NCI-H446 treated with DMSO at 0.1 percent for 48 hours (cell line): ENCODE data around the gene HOXA7.

Experiments used
- DNase-seq: peaks from one replicate; lab custom pipeline; 2025; lab: John Stamatoyannopoulos, UW

HOXA7 gene

DNA sequence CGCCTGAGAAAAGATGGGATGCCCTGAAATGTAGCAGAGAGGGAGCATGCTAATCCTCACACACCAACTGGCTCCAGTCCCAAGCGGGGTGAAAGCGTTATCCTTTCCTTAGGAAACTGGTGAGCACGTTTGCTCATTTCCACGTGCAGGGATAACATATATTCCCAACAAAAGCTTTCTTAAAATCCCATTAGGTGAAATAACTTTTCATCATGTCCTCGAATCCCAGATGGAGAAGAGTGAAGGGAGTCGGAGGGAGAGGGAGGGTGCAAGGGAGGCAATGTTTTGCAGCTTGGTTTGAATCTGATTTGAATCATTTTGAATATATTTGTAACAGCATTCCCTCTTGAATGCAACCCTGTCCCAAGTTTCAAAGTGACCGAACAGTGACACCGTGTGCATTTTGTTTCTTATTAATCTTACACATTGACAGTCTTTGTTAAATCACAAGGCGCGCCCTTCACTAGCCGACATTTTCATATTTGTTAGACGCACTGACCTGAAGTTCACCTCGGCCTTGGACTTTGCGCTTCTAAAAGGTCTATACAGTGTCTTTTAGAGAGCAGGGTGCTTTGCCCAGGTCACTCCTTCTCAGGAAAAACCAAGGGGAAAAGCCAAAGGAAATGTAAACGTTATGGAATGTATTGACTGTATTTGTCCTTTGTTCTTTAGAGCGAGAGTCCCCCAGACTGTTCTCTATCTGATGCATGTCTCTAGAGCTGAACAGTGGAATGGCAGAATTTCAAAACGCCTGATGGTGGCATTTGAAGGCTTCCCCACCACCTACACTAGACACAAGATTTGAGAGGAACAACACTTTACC is 22.9 kb downstream of the HOXA7 start:
- no peak for DNase-seq

DNA sequence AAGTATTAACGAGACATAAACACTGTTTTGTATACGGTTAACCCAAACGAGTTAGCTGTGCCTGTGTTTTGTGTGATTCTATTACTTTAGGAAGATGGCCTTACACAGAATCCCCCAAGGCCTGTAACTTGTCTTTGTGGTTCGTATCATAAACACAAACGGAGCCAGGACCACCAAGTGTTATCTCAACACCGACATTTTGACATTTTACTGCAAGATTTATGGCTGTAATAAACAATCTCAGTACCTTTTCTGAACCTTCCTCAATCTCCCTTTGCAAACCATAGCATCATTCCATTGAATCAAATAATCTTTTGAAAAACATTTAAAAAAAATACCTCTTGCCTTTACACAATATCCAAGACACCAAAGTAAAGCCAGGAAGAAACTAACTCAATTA is 23.5 kb downstream of the HOXA7 start:
- no peak for DNase-seq

DNA sequence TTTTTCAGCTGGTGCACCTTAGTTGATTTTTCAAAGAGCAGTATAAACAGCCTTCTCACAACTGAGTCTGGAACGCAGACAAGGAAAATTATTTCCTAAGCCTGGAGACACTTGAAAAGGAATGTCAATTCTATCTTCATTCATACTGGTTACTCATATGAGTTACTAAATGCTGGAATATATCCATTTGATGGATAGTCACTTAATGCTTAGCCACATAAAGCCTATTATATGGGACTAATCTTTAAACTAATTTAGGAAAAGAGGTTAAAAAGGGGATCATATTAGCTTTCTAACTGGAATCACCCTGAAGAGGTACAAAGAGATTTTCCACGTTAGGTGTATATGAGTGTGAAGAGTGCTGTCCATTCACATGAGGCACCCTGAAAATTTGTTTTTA is 24.3 kb downstream of the HOXA7 start:
- DNase-seq, result no peak

DNA sequence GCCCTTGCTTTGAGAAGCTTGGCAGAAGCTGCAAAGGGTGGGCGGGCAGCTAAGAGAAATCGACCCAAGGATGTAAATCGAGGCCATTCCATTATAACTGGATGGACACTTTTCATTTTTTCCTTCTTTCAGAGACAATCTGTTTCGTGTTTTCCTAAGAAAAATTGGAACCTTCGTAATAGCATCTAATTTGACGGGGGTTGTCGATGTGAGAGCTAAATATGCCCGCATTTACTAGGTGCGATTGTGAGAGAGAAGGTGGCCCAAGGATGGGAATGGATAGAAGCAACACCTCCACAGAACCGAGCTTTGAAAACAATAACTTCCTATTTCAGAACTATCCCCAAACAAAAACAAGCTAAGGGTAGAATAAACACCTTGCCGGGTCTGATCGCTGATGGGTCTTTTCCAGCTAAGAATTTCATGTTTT is 25.1 kb downstream of the HOXA7 start:
- no peak for DNase-seq

DNA sequence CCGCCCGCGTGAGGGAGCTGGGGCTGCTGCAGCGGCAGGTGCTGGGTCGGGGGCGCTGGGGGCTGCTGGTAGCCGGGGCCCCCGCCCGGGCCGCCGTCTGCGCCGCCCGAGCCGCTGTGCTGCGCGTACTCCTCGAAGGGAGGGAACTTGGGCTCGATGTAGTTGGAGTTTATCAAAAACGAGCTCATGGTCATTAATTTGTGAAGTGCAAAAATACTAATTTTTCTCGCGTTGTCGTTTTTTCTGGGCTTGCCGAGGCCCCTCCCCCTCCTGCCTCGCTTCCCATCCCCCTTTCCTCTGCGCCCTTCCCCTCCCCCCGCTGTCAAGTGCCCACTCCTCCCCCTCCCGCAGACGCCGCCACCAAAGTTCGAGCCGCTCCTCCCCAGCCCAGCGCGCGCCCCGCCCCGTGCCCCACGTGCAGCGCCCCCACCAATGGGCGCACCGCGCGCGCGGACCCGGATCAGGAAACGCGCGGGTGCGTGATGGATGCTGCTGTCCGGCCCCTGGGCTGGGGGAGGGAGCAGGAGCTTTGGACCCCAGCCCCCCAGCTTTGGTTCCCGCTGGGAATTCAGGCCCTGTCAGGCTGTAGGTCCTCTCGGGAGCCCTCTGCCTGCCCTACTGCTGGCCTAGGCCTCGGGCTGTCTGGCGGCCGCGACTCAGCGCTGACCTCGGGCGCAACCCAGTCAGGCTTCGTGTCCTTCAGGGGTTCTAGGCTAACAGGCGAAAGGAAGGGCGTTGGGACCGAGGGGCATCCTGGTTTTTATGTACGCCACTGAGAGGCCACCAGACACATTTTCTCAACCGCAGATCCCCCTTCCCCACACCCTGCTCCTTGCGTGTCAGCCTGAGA is 25.7 kb downstream of the HOXA7 start, which contains the start of gene HOXA4:
Gene HOXA4 (minus strand): TSS at position 218 of the 850 bp plus-strand sequence. CDS start 24 bp downstream, at position 194.
- DNase-seq, result no peak

DNA sequence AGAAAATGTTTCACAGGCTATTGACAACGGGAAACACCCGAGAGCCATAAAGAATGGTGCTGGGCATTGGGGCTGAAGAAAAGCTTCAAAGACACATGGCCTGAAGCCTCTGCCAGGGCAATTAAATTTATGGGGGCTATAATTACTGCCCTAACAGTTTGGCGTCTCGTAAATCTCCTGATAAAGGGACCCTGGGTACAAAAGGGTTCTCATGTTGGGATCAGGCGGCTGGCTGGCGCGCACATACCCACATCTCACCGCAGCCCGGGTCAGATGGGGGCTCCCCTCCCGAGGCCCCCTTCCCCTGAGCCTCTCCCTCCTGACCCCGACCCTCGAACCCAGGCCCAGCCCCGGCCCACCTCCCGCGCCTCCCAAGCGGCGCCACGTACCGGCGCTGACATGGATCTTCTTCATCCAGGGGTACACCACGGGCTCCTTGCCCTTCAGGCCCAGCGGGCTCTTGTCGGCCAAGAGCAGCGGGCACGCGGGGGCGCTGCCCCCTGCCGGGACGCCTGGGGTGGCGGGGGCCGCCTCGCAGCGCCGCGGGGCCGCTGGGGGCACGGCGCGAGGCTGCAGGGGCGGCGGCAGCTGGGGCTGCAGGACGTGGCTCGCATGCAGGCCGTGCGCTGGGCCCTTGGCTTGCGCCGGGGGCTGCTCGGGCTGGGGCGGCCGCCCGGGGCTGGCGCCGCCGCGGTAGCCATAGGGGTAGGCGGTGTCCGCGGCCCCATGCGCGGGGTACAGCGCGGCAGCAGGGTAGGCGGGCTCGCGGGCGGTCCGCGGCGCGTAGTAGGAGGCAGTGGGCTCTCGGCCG is 26.5 kb downstream of the HOXA7 start:
- DNase-seq, result no peak

DNA sequence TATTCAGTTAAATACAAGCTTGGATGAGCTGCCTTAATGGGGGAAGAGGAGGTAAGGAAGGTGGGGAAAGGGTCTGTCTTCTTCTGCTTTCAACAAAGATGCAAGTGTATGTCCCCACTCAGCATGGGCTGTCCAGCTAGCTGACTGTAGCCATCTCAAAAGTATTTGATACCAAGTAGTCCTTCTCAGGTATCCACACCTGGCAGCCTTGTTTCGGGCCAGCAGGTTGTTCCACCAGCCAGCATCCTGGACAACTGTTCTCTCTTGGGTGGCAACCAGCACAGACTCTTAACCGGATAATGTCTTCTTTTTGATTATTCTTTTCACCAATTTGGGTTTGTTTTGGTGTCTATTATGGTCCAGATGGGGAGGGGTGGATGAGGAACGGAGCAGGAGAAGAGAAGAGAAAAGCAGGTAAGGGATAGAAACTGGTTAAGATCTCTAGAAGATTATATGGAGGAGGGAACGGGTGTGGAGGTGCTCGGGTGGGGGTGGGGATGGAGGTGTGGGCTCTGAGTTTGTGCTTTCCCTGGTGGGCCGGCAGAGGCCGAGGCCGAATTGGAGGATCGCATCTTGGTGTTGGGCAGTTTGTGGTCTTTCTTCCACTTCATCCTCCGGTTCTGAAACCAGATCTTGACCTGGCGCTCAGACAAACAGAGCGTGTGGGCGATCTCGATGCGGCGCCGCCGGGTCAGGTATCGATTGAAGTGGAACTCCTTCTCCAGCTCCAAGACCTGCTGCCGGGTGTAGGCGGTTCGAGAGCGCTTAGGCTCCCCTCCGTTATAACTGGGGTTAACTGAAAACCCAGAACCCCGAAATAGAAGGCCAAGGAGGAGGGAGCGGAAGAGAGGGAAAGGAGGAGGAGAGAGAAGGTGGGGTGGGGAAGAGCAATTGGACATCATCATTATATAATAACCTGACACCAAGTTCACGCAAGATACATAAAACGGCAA is 27.4 kb downstream of the HOXA7 start:
- DNase-seq, result no peak

DNA sequence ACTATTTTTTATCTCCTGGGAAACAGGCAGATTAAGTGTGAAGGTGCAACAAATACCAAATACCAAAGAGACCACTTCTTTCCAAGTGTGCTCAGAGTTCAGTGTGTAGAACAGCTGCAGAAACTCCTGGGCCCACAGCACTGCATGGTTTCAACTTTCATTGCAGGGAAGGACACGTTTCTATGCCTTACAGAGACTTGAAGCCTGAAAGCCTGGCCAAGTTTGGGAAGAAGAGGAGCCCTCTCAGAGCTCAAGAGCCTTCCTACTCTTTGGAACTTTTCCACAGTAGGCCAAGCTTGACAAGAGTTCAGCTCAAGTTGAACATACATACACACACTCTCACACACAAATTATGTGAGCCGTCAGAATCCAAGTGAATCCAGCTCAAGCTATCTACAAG is 28.4 kb downstream of the HOXA7 start:
- no peak for DNase-seq

DNA sequence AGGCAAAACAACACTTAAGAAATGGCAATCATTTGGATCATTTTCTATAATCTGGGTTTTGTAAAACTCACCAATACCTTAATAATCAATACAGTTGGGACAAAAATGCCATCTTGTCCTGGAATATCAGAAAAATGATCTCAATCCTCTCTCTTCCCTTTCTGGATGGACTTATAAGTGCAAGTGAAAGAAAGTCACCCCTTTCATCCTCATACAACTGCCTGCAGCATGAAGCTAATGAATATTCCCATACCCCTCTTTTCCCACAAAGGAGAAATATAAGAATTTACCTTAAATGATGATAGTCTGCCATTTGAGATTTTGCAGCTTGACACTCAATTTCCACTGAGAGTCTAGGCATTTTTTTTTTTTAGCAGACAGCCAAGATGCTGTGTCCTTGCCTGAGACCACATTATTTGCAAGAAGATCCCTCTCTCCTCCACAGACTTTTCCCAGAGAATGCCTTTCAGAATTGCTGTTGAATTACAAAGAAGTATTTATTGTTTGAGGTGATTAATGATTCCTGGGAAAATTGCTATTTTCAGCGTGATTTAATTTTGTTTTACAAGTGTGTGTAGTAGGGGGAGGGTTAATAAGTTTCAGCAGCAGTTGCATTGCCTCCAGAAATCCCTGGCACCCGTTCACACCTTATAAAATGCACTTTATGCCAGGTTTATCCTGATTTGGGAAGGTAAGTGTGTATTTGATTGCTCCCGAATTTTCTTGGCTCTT is 29.7 kb downstream of the HOXA7 start:
- no peak for DNase-seq

DNA sequence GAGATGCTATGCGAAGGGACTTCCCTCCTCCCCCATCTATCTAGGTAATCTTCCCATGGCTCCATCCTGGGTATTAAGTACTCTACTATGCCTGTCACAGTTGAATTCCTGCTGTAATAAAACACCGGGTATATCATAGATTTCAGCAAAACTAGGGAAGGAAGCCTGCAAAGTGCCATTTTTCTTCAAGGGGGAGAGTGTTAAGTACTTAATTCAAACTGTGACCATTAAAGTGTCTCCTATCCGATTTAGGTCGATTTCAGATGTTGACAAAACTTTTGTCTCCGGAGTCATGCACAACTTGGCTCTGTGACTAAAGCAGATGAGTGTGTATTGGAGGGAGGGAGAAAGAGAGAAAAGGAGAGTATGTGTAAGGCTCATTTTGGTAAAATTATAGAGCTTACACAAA is 30.5 kb downstream of the HOXA7 start:
- no peak for DNase-seq

DNA sequence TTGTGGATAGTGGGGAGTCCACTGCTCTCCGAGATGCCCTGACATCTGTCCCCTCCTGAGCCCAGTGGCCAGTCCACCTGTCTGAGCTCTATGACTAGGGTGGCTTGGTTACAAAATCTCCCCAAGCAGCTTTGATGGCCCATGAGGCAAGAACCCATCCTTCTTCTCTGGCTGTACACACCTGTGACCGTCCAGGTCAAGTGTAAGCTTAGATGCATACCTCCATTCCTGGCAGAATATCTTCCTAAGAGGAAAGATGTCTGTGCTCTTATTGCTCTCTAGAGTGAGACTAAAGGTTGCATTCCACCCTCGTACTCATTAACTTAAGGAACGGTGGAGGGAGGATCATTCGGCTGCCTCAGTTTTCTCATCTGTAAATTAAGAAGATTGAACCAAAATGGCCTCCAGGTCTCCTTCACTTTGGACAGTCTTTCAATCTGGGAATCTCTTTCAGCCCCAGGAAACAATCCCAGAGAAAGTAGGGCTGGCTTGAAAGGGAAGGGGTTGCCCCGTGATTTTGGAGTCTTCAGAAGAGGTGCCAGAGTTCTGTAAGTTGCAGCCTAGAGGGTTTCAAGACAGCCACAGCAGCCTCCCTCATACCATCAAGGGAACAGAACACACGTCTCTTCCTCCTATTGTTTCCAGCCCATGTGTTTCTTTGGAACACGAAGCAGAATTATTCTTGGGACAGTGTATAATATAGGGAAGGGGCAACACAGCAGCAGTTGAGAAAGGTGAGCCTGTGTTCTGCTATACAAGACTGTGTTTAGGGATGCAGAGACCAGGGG is 31.4 kb downstream of the HOXA7 start:
- no peak for DNase-seq

DNA sequence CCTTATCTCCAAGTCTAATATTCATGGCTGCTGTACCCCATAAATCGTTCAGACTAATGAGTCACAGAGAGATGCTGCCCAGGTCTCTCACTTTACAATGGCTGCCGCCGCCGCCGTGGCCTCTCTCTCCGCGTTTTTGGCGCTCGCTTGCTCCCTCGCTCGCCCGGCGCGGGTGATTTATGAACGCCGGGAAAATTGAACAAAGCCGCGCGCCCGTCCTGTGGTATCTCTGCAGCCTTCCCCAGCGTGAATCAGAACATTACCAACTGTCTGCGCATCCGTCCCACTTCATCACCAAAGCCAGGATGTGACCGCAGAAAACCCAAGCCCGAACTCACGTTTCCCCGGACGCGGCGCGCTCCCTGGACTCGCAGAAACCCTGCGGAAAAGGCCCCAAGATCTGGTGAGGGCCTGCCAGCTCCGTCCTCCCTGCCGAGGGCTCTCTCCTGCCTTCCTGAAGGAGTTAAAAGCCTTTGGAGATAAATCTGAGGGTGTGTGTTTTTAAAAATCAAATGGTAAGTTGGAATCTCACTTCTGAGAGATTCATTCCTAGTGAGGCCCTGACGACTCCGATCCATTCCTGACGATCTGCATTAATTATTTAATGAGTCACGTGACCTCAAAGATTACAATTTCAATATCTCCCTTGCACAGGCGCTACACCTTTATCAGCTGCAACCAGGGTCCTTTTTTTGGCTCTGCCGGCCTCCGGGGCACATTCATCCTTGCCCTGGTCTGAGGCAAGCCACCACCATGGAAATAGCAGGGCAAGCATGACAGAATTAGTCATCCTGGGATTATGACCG is 32.2 kb downstream of the HOXA7 start:
- no peak for DNase-seq

DNA sequence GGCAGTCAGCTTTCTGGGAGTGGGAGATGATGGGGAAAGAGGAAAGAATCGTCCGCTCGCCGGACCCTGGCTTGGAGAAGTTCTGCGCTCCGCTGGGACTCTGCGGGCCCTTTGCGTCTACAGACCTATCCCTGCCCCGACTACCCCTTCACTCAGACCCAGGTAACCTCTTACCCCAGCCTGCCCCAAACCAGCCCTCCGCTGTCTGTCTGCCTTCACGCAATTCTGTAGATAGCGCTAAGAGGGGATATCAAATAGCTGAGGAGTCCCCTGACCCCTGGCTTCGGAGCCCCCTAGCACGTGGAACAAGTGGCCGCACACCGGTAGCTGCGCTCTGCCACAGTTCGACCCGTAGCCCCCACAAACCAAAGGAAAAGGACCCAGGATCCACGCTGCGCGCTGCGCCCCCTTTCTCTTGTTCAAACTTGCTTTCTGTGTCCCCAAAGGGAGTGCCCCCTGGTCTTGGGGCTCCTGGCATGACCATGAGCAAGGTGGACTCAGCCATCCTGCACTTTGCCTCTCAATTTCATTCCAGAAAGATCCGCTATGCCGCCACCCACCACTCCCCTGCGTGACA is 32.9 kb downstream of the HOXA7 start:
- DNase-seq, result no peak

DNA sequence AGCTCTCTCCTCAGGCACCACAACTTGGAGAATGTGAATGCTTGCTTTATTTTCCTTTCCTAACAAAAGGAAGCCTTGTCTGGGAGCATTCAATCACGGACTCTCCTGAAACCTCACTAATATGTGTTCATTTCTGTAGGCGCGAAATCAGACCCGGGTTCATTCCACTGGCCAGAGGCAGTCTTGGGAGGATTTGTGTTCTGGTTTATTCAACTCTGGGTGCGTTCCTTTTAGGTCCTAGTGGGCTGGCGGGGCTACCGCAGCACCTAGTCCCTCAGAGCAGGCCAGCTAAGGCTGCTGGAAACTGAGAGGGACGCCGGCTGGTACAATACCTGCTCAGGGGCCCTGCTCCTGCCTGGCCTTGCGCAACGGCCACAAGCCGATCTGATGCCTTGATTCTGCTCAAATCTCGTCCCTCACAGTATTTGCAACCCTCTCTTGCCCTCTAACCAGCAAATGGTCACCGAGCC is 33.4 kb downstream of the HOXA7 start:
- DNase-seq, result no peak

DNA sequence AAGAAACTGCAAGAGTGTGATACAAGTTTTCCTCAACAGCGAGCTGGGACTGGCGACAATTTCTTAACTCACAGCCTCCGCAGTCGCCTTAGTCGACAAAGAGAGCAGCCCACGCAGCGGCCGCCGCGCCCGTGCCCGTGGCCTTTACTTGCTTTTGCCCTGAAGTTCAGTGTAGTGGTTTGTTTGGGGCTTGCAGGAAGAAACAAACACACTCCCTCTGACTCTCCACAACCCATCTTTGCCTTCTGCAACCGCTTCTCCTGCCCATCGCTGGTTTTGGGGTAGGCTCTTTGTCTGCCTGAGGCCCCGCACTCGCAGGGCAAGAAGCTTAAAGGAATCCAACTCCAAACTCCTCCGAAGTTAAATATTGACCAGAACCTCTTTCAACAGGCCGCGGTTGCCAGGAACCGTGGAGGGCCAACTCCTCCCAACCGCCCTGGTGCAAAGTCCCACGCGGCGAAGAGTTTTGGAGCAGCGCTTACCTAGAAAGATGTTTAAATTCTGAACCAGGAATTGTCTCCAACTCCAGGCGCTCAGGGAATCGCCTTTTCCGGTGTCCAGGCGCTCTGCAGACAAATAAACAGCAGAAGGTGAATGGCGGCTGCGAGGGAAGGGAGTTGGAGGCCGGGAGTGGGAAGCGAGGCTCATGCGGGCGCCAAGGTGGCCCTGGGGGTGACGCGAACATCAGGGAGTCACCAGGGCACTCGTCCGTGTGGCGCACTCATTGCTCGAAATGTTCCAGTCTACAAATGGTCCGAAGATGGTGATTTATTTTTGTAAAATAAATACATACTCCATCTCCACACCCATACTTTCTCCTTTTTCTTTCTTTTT is 34.2 kb downstream of the HOXA7 start:
- DNase-seq, result no peak

DNA sequence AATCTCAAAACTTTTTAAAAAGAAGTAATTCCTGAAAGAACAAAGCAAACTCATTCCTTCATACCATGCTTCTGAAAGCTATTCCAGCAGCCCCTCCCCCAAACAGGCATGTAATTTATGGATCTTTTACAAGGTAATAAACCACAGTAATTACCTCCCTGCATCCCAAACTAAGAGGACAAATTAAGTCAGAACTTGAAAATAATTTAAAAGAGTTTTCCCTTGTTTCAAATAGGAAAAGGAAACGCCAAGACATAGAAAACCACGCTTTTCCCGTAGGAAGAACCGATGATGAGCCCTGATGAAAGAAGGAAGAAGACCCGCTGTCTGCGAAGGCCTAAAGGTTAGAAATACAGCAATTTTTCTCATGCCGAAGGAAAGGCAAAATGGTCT is 34.8 kb downstream of the HOXA7 start:
- DNase-seq, result no peak

DNA sequence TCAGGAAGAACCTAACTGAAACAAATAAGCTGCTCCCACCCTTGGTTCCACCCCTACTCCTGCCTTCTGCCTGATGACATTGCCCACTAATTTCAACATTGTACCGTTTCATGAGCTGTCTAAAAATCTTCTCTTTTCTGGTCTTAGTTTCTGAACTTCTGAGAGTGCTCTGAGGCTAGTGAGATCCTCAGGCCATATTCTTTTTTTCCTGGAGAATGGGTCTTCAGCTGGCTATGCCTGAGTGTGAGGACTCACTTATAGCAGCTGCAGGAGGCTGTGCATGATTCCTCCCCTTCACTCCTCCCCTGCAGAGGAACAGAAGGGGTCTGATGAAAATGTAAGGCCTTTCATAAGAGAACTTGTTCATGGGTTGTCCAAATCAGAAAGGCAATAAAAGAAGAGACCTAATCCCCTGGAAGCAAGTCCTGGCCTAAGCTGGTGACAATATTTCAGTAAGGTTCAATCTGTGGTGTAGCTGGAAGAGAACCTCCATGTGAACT is 37.0 kb downstream of the HOXA7 start:
- DNase-seq, result no peak
